ENCODE results near the gene ITPR1. TPM values are rescaled to one million over a fixed set of nuclear protein-coding genes. Genes with fewer than 3 reads are reported as not detected.

ITPR1 gene
- total and polyA plus RNA-seq, 2 of the 4 experiments (the other 2 are of a cell fraction), result 1.8 to 5.7 TPM

DNA sequence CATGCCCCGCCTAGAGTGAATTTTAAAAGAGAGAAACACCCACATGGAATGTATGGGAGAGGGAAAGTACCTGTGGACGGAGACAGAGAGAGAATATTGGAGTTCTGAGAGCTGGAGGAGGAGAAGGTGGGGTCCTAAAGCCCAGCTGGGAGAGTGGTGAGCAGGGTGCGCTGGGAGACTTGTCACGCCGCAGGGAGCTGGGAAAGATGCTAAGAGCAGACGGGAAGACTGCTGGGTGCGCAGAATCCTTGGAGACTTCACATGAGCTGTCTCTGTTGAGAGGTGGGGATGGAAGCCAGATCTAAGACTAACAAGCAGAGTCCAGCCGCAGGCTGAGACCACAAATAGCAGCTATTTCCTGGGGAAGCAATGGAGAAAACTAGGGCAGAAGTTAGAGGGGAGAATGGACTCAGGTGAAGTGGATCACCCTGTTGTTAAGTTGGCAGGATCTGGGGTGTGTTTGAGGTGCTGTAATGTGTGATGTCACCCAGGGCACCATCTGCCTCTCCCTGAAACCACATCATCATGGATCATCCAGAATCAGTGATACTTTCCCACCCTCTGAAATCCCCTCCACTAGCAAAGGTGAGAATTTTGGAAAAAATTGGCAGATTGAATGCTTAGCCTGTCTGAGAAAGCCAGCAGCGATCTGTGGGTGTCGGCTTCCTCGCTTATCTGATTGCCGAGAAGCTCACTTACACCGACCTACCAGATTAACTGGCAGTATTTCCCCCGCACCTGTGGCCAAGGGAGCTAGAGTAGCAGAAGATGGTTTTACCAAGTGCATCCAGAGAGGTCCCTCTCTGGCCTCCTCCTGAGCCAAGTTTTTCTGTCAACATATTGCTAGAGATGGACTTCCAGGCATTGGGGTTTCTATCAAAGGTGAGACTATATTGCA is 311.3 kb downstream of the ITPR1 start (continued):
- TF ChIP-seq SMC3 (IDR thresholded peaks at IDR 0.05; ENCODE audit: low read depth, low read length) (no peak), POLR2A (IDR thresholded peaks at IDR 0.05; ENCODE audit: low read depth, low read length) (no peak)

DNA sequence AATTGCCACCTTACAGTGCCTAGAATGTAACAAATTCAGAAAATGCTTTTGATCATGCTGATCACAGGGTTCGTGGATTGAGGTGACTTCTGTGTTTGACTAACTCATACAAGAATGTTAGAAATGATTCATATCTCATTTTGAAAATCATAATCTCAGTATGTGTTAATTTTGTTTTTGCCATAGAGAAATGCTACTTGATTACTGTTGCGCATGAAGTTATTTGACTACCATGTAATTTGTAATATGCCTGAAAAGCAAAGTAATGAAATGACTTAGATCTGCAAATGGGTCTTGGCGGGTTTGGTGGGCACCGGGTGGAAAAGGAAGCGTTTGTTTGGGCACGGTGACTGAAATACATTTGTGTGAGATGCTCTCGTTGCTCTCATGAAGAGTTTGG is 312.5 kb downstream of the ITPR1 start:
- no peak overlapping the region for H2BK5ac ChIP-seq (ENCODE audit: low read depth, low read length, poor library complexity, severe bottlenecking)
- dilution Hi-C loops (cut with HindIII; ENCODE audit: low sequenced_read_pairs, unreplicated experiment), result no loop called here
- H4K20me1 ChIP-seq (ENCODE audit: insufficient read depth, low read length), result no peaks in the 10 kb centered on the region
- no peak overlapping the region for H3K4ac ChIP-seq (ENCODE audit: low read depth, low read length)
- H3K4me1 ChIP-seq (ENCODE audit: control insufficient read depth, insufficient read depth, low read length), result no peaks in the 10 kb centered on the region
- H4K8ac ChIP-seq (ENCODE audit: low read depth in 2 of 2, low read length in 2 of 2), result no peak overlapping the region
- H3K23ac ChIP-seq (ENCODE audit: low read depth, low read length), result no peak overlapping the region
- in situ Hi-C loops (cut with MboI; ENCODE audit: low sequenced_read_pairs), result no loop called here
- H3K18ac ChIP-seq (ENCODE audit: low read depth, low read length), result no peak overlapping the region
- no peak overlapping the region for H3K4me3 ChIP-seq (ENCODE audit: insufficient read depth, low read depth, low read length)
- no peaks in the 10 kb centered on the region for H3K9me3 ChIP-seq (ENCODE audit: control insufficient read depth, insufficient read depth, low read length)
- no peak overlapping the region for H2AFZ ChIP-seq (replicated peaks; ENCODE audit: low read length, poor library complexity)
- H3K9ac ChIP-seq (ENCODE audit: low read depth, low read length), result no peak overlapping the region
- H2BK20ac ChIP-seq (ENCODE audit: low read depth, low read length), result no peak overlapping the region
- peaks cover 2% of the 10 kb centered on the region; the same call in 1 of the 2 replicates for H3K27me3 ChIP-seq (ENCODE audit: control insufficient read depth, insufficient read depth, low read length)
- no peak overlapping the region for H2BK15ac ChIP-seq (ENCODE audit: low read depth, low read length)
- intact Hi-C loops (cut with micrococcal nuclease), result no loop called here
- H2BK120ac ChIP-seq (ENCODE audit: low read depth, low read length), result no peak overlapping the region
- no peak overlapping the region for H2AK5ac ChIP-seq (ENCODE audit: low read depth, low read length)
- H2AK9ac ChIP-seq (replicated peaks; ENCODE audit: low read depth, low read length, poor library complexity), result no peak overlapping the region
- no peak overlapping the region for H4K5ac ChIP-seq (ENCODE audit: low read depth, low read length)
- DNase-seq, result no peak
- ChIA-PET CTCF (no interaction called here), POLR2A (ENCODE audit: unreplicated experiment) (no interaction called here)
- ATAC-seq (ENCODE audit: low read depth), result no peak
- no TSS peak for BruUV-seq (replicated peaks)
- no peaks in the 10 kb centered on the region for H3K79me1 ChIP-seq (ENCODE audit: low read depth in 1 of 2, low read length in 2 of 2)
- H3K14ac ChIP-seq (replicated peaks; ENCODE audit: low read depth, low read length), result no peak overlapping the region
- H3K9me1 ChIP-seq (ENCODE audit: insufficient read depth, low read length), result no peaks in the 10 kb centered on the region; the same call in 1 of the 2 replicates
- no peak overlapping the region for H3K27ac ChIP-seq (ENCODE audit: insufficient read depth, low read length)
- 92% methylated on average over 6 of the region's 7 CpGs; no CpG with 5 or more reads in 1 of the 2 experiments for WGBS, 2 experiments (ENCODE audit: extremely low coverage in 2 of 2, insufficient read length in 1 of 2)
- H3K56ac ChIP-seq (ENCODE audit: extremely low read depth, insufficient read depth, low read length), result no peak overlapping the region
- no peak overlapping the region for H4K91ac ChIP-seq (ENCODE audit: insufficient read depth, low read depth, low read length)
- TF ChIP-seq RAD21 (IDR thresholded peaks at IDR 0.05; ENCODE audit: low read length), result no peak
- TF ChIP-seq FOS (IDR thresholded peaks at IDR 0.05; ENCODE audit: low read depth, low read length), result no peak
- TF ChIP-seq, protein P1, sequence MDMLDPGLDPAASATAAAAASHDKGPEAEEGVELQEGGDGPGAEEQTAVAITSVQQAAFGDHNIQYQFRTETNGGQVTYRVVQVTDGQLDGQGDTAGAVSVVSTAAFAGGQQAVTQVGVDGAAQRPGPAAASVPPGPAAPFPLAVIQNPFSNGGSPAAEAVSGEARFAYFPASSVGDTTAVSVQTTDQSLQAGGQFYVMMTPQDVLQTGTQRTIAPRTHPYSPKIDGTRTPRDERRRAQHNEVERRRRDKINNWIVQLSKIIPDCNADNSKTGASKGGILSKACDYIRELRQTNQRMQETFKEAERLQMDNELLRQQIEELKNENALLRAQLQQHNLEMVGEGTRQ (IDR thresholded peaks at IDR 0.05; ENCODE audit: low read depth, low read length), result no peak
- H3K36me3 ChIP-seq (ENCODE audit: control insufficient read depth, insufficient read depth, low read length), result no peaks in the 10 kb centered on the region
- no peak overlapping the region for H3K4me2 ChIP-seq (ENCODE audit: low read depth, low read length)
